ENCODE measurements around the gene CCDC187. TPM values are rescaled to one million over a fixed set of nuclear protein-coding genes. Genes with fewer than 3 reads are reported as not detected.

The CCDC187 gene
- total and polyA plus RNA-seq, 2 of the 4 experiments (the other 2 are of a cell fraction): not detected

GRCh38 chr9:136299541-136299940 lies 4.4 kb downstream of the CCDC187 start:
- in situ Hi-C loops (cut with MboI; ENCODE audit: low sequenced_read_pairs): no loop called here
- Histone ChIP-seq H2AK5ac (ENCODE audit: low read depth, low read length) (no peak overlapping the region), H2AFZ (replicated peaks; ENCODE audit: low read length, poor library complexity) (no peak overlapping the region), H2BK120ac (ENCODE audit: low read depth, low read length) (no peak overlapping the region), H3K56ac (ENCODE audit: extremely low read depth, insufficient read depth, low read length) (no peak overlapping the region), H2BK5ac (ENCODE audit: low read depth, low read length, poor library complexity, severe bottlenecking) (no peak overlapping the region), H4K91ac (ENCODE audit: insufficient read depth, low read depth, low read length) (no peak overlapping the region), H2BK20ac (ENCODE audit: low read depth, low read length) (no peak overlapping the region), H3K9me1 (ENCODE audit: insufficient read depth, low read length) (no peaks in the 10 kb centered on the region), H3K4me2 (ENCODE audit: low read depth, low read length) (no peak overlapping the region), H4K8ac (ENCODE audit: low read depth in 2 of 2, low read length in 2 of 2) (no peak overlapping the region), H3K14ac (replicated peaks; ENCODE audit: low read depth, low read length) (no peak overlapping the region), H3K4ac (ENCODE audit: low read depth, low read length) (no peak overlapping the region), H3K79me1 (ENCODE audit: low read depth in 1 of 2, low read length in 2 of 2) (no peaks in the 10 kb centered on the region), H3K4me1 (ENCODE audit: control insufficient read depth, insufficient read depth, low read length) (no peaks in the 10 kb centered on the region), H3K23ac (ENCODE audit: low read depth, low read length) (no peak overlapping the region), H3K27ac (ENCODE audit: insufficient read depth, low read length) (no peak overlapping the region), H3K4me3 (ENCODE audit: insufficient read depth, low read depth, low read length) (no peak overlapping the region), H3K9ac (ENCODE audit: low read depth, low read length) (no peak overlapping the region), H3K18ac (ENCODE audit: low read depth, low read length) (no peak overlapping the region), H4K5ac (ENCODE audit: low read depth, low read length) (no peak overlapping the region), H3K36me3 (ENCODE audit: control insufficient read depth, insufficient read depth, low read length) (no peaks in the 10 kb centered on the region), H2BK15ac (ENCODE audit: low read depth, low read length) (no peak overlapping the region), H2AK9ac (replicated peaks; ENCODE audit: low read depth, low read length, poor library complexity) (no peak overlapping the region), H3K27me3 (ENCODE audit: control insufficient read depth, insufficient read depth, low read length) (peaks cover 38% of the 10 kb centered on the region), H3K9me3 (ENCODE audit: control insufficient read depth, insufficient read depth, low read length) (no peaks in the 10 kb centered on the region), H4K20me1 (ENCODE audit: insufficient read depth, low read length) (no peaks in the 10 kb centered on the region)
- intact Hi-C loops (cut with micrococcal nuclease): no loop called here
- TF ChIP-seq MAZ (IDR thresholded peaks at IDR 0.05; ENCODE audit: borderline replicate concordance, low read depth, low read length) (no peak), FOS (IDR thresholded peaks at IDR 0.05; ENCODE audit: low read depth, low read length) (no peak), SMC3 (IDR thresholded peaks at IDR 0.05; ENCODE audit: low read depth, low read length) (no peak), RAD21 (IDR thresholded peaks at IDR 0.05; ENCODE audit: low read length) (no peak), CTCF (conservative IDR thresholded peaks at IDR 0.05; ENCODE audit: low read depth, low read length) (no peak), POLR2A (IDR thresholded peaks at IDR 0.05; ENCODE audit: low read depth, low read length) (no peak), RCOR1 (IDR thresholded peaks at IDR 0.05; ENCODE audit: insufficient replicate concordance, low read length) (no peak), MXI1 (IDR thresholded peaks at IDR 0.05; ENCODE audit: borderline replicate concordance, low read depth, low read length) (no peak), ELK1 (IDR thresholded peaks at IDR 0.05; ENCODE audit: borderline replicate concordance, low read depth, low read length) (no peak), MAFK (IDR thresholded peaks at IDR 0.05; ENCODE audit: low read depth, low read length) (no peak), RFX5 (IDR thresholded peaks at IDR 0.05; ENCODE audit: low read depth, low read length) (no peak), NFE2L2 (IDR thresholded peaks at IDR 0.05; ENCODE audit: low read depth, low read length) (no peak), BHLHE40 (IDR thresholded peaks at IDR 0.05; ENCODE audit: low read depth, low read length) (no peak), CEBPB (IDR thresholded peaks at IDR 0.05; ENCODE audit: low read depth, low read length) (no peak)
- ChIA-PET CTCF (no interaction called here), POLR2A (ENCODE audit: unreplicated experiment) (no interaction called here)
- ATAC-seq (ENCODE audit: low read depth) (no peak), DNase-seq (no peak)
- 60% methylated on average over 2 of the region's 7 CpGs; no CpG with 5 or more reads in 1 of the 2 experiments for WGBS, 2 experiments (ENCODE audit: extremely low coverage in 2 of 2, insufficient read length in 1 of 2)
- dilution Hi-C loops (cut with HindIII; ENCODE audit: low sequenced_read_pairs, unreplicated experiment): no loop called here
- BruUV-seq (replicated peaks): no TSS peak
